Right ventricle myocardium inferior (tissue), 1 donor: ENCODE measurements around the gene KRT6B. TPM values are rescaled to one million over a fixed set of nuclear protein-coding genes. Genes with fewer than 3 reads are reported as not detected.

Source experiments
- ATAC-seq: fragments of 200-7000 bp; cut with Tn5 transposase; one replicate; pipeline ENCODE4 v1.9.1; 2020; ENCODE audit warnings: mild to moderate bottlenecking, moderate library complexity
- DNase-seq: peaks from one replicate; pipeline ENCODE4 v3.0.0; 2021; ENCODE audit errors: missing footprints
- intact Hi-C: fragments of 100-400 bp; cut with DNase I; formaldehyde crosslinking; loops from one replicate; pipeline ENCODE4 v1.11.0; 2022
- total RNA-seq: library from RNA; stranded (reverse); fragmentation: NEBNext Ultra II Directional; extraction: Animal tissue kit (Norgen Biotek cat#: 25700); gene quantifications from one replicate; pipeline ENCODE4 v1.2.1, GENCODE V29; 2021
- donor health status: DM: no; HTN: yes; CAD: no; lungs with severe emphysema.

KRT6B gene
- total RNA-seq, 1 donor from 2014 or later: not detected

DNA sequence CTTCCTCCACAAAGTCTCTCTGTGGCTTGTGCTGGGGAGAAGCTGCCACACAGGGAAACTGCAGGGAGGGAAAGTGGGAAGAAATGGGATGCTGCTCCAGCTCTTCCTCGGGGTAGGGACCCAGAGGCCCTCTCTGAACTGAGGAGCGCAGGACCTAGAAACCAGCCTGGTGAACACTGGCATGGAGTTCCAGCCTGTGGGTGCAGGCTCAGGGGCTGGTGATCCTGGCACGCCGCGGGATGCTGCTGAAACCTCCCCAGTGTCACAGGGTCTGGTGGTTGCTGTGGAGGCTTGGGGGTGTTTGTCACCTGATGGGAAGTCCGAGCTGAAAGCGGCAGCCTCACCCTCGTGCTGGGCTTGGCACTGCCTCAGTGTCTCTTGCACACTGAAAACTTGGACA, 12.5 kb downstream of the KRT6B start:
- intact Hi-C loops: no loop called here
- ATAC-seq (no peak), DNase-seq (no peak)

- intact Hi-C loops: no loop called here
- no peak for DNase-seq
- no peak for ATAC-seq
Measured at GRCh38 chr12:52438305-52439301, 13.3 kb downstream of the KRT6B start.

GRCh38 chr12:52437508-52437907, 14.4 kb downstream of the KRT6B start:
- intact Hi-C loops: no loop called here
- DNase-seq: no peak
- ATAC-seq: no peak

DNA sequence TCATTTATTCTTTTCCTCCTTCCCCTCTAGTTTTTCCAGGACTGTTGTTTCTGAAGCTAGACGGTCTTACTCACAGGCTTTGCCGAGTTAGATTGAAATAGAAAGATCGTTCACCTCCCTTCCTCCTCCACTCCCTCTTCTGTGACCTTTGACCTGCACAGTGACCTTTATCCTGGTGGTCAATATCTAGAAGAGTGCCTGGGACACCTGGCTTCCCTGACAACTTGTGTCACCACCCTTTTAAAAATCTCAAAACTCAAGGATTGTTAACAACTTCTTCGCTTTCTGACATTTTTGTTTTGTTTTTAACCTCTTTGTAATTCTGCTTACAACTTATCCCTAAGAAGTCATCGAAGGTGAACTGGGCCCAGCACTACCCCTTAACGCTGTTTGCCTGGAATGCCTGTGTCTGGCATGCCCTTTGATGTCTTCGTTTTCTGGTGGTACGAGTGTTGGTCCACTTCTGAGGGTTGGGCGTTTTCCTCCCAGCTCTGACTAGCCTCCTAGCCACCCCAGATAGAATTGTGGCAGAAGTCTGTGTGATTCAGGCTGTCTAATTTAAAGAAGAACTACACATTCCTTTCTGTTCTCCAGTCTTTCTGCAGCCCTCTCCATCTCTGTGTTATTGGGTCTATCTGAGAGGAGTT, 15.0 kb downstream of the KRT6B start:
- ATAC-seq (no peak), DNase-seq (no peak)
- intact Hi-C loops: no loop called here

DNA sequence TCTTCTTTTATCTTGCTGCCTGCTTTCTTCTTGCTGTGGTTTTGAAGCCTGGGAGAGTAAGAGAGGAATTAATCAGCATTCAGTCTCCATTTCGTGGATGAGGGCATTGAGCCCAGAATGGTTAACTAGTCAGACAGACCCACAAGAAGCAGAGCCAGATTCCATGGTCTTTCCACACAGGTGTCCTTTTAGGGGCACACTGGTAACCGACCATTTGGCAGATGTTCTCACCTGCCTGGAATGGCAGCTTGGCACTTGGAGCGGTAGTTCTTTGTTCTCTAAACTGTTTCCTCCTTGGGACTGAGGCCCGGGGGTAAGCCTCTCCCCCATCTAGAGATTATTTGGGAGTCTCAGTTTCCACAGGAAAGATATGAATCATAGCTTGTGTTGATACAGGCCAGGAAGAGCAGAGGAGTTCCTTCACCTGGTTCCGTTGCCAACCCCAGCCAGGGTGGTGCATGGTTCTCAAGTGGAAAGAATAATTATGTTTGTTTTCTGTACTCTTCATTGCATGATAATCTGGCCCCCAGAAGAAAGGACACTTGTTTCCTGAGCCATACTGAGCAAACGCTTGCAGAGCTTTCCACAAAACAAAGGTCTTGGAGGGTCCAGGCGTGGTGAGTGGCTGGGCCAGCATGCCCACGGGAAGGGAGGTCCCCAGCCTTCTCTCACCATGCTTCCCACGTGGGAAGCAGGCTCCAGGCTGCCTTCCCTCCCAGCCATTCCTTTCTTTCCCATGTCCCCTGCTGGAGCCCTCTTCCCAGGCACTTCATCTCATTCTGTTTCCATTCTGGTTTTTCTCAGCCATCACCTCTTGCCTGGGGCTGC, 15.7 kb downstream of the KRT6B start:
- intact Hi-C loops: no loop called here
- DNase-seq (no peak), ATAC-seq (no peak)

DNA sequence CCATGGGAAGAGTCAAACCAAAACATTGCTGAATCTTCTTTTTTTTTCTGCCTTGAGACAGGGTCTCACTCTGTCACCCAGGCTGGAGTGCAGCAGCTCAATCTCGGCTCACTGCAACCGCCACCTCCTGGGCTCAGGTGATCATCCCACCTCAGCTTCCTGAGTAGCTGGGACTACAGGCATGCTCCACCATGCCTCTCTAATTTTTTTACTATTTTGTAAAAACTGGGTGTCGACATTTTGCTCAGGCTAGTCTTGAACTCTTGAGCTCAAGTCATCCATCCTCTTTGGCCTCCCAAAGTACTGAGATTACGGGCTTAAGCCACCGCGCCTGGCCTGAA, 16.3 kb downstream of the KRT6B start:
- intact Hi-C loops: no loop called here
- ATAC-seq: no peak
- DNase-seq: no peak

- intact Hi-C loops: no loop called here
- no peak for DNase-seq
- no peak for ATAC-seq
Measured at GRCh38 chr12:52434760-52435530, 17.0 kb downstream of the KRT6B start.

DNA sequence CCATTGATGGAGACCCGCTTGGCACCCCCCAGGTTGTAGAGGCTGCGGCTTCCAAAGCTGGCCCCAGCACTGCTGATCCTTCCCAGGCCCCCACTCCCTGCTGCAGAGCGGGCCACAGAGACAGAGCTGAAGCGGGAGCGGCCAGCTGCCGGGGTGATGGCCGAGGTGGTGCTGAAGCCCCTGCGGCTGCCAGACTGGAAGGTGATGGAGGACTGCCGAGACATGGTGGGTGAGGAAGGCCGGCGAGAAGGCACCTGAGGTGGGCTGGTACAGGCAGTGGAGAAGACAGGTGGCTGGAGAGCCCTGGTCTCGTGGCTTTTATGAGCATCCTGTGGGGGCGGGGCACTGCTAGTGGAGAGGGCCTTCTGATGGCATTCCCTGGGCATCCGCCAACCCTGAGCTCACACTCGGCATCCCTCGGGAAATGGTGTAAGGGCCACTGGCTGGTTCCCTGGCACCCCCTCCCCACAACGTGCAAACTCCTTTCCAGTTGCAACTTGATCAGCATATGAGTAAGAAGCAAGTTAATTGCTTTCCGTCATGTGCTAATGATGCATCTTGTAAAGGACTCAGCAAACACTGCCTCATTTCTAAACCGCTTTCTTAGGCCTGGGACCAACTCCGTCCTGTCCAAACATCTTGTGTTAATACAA, 17.7 kb downstream of the KRT6B start, which contains the start of gene KRT75:
KRT75 (minus strand) TSS at position 291 of the 653 bp plus-strand sequence; CDS start at position 224, 67 bp downstream.
- DNase-seq (no peak), ATAC-seq (no peak)
- intact Hi-C loops: no loop called here

- no peak for DNase-seq
- intact Hi-C loops: no loop called here
- no peak for ATAC-seq
Measured at GRCh38 chr12:52433501-52434080, 18.4 kb downstream of the KRT6B start.

DNA sequence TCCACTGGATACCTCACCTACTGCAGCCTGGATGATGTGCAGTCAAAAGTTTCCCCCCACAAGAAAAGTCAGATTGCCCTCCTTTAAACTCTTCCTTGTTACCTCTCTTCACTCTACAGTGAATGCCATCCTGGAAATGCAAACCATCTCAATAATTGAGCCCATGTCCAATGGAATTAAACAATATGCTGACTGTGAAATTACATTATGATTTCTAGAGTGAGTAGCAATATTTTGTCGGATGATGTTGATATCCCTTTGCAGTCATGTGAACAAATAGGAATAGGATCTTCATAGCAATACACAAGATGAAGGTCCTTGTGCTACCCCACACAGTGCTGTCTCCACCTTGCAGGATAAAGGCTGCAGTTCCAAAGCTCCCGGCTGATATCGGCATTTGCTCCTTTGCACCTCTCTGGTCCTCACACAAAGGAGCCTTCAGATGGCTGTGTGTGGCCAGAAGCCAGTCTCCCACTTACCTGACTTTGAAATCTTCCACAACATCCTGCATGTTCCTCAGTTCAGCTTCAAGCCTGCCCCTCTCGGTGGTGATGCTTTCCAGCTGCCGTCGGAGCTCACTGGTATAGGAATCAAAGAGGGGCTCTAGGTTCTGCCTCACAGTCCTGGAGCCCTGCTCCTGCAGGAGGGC, 19.3 kb downstream of the KRT6B start:
- ATAC-seq: no peak
- intact Hi-C loops: no loop called here
- no peak for DNase-seq

DNA sequence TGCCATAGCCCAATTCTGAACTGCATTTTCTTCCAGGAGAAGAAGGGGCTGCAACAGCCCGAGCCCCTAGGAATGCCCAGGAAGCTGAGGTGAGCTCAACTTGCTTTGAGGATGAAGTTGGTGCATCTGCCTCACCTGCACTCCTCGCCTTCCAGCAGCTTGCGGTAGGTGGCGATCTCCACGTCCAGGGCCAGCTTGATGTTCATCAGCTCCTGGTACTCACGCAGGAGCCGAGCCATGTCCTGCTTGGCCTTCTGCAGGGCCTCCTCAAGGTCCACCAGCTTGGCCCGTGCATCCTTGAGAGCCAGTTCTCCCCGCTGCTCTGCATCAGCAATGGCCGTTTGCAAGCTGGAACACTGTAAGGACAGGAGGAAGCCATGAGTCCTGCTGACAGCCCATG, 23.8 kb downstream of the KRT6B start:
- no peak for ATAC-seq
- intact Hi-C loops: no loop called here

GRCh38 chr12:52427083-52427482, 24.9 kb downstream of the KRT6B start:
- intact Hi-C loops: no loop called here
- no peak for DNase-seq
- ATAC-seq: no peak

More for the DNA sequence above, 23.8 kb downstream of the KRT6B start:
- DNase-seq: no peak

DNA sequence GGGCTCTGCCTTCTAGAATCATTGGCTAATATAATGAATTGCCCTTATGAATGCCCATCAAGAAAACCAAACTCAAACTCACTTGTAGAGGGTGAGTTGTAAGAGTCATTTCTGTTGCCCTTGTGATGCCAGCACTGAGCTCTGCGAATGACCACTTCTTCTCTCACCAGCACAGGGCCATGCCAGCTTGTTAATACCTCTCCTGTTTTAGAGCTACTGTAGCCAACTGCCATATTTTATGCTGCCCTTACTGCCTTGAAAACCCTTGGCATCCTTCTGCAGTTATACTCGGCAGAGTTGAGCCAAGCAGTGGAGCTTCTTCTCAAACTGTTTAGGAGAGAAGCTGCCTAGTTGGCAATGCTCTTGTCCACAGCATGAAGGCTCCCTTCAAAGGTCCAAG, 25.9 kb downstream of the KRT6B start:
- intact Hi-C loops: no loop called here
- no peak for ATAC-seq
- DNase-seq: no peak

DNA sequence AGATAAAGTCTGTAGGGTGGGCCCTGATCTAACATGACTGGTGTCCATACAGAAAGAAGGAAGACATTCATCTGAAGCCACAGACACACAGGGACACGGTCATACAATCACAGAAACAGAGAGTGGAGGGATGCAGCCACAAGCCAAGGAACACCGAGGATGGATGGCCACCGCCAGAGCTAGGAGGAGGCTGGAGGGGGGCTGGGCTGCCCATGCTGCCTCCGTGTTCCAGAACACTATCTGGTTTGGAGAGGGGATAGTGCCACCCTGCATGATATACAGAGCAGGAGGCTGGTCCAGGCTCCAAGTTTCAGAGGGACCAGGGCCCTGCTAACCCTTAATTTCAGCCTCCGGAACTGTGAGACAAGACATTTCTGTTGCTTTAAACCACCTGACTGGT, 26.5 kb downstream of the KRT6B start:
- intact Hi-C loops: no loop called here
- ATAC-seq (no peak), DNase-seq (no peak)

GRCh38 chr12:52423661-52424500, 28.1 kb downstream of the KRT6B start:
- peak; percentile 49 for ATAC-seq
- intact Hi-C loops: no loop called here
- no peak for DNase-seq

GRCh38 chr12:52423035-52423434, 28.9 kb downstream of the KRT6B start:
- ATAC-seq: peak; percentile 3

More at GRCh38 chr12:52423035-52423434, 28.9 kb downstream of the KRT6B start:
- DNase-seq: no peak
- intact Hi-C loops: no loop called here
